Tongue (tissue), 2 donors: ENCODE data around the gene MRGPRD. TPM values are rescaled to one million over a fixed set of nuclear protein-coding genes. Genes with fewer than 3 reads are reported as not detected.
"Not testable (repeated sequence)": the region's sequence is repeated elsewhere in the genome, so short reads cannot be mapped to it uniquely, and the experiment has no call there.

Experiments used
- DNase-seq: peaks from one replicate; pipeline ENCODE4 v3.0.0-alpha.2; 2015
- total RNA-seq: library from RNA; depleted of rRNA; stranded (reverse); fragments of >200 nt; gene quantifications from one replicate; pipeline ENCODE4 v1.2.3, GENCODE V29; 2014

The MRGPRD gene
- total RNA-seq, 1 donor from 2014 or later = not detected

- DNase-seq = no peak
Observed at GRCh38 chr11:69005631-69006368, 25.0 kb upstream of the MRGPRD start.

- DNase-seq = no peak
Observed at GRCh38 chr11:69005183-69005630, 24.4 kb upstream of the MRGPRD start.

- no peak for DNase-seq
Observed at GRCh38 chr11:69004411-69005182, 23.8 kb upstream of the MRGPRD start.

- DNase-seq = no peak
Observed at GRCh38 chr11:69003866-69004367, 23.1 kb upstream of the MRGPRD start.

GRCh38 chr11:69003301-69003865, 22.6 kb upstream of the MRGPRD start:
- no peak for DNase-seq

- no peak for DNase-seq
Observed at GRCh38 chr11:69002570-69003231, 21.9 kb upstream of the MRGPRD start.

- no peak for DNase-seq
Observed at GRCh38 chr11:69002110-69002569, 21.4 kb upstream of the MRGPRD start.

GRCh38 chr11:69001243-69002081, 20.7 kb upstream of the MRGPRD start:
- peak; percentile 86 for DNase-seq

- peak; percentile 95 for DNase-seq
Observed at GRCh38 chr11:69000831-69001242, 20.1 kb upstream of the MRGPRD start.

GRCh38 chr11:69000391-69000790, 19.6 kb upstream of the MRGPRD start:
- no peak for DNase-seq

GRCh38 chr11:68999748-69000355, 19.1 kb upstream of the MRGPRD start:
- DNase-seq = not testable (repeated sequence)

- no peak for DNase-seq
Observed at GRCh38 chr11:68999093-68999747, 18.4 kb upstream of the MRGPRD start.

GRCh38 chr11:68998390-68998911, 17.7 kb upstream of the MRGPRD start:
- peak; percentile 95 for DNase-seq

GRCh38 chr11:68997995-68998348, 17.2 kb upstream of the MRGPRD start:
- DNase-seq = no peak

- no peak for DNase-seq
Observed at GRCh38 chr11:68997124-68997994, 16.6 kb upstream of the MRGPRD start.

- no peak for DNase-seq
Observed at GRCh38 chr11:68996376-68997123, 15.8 kb upstream of the MRGPRD start.

- DNase-seq = no peak
Observed at GRCh38 chr11:68994894-68995285, 14.1 kb upstream of the MRGPRD start.

GRCh38 chr11:68994161-68994893, 13.5 kb upstream of the MRGPRD start:
- no peak for DNase-seq
